Left hindlimb (tissue), 1 donor: ENCODE measurements around the gene KISS1.

Experiments
- DNase-seq: peaks from one replicate; pipeline ENCODE4 v3.0.0-alpha.2; 2018

Gene KISS1

DNA sequence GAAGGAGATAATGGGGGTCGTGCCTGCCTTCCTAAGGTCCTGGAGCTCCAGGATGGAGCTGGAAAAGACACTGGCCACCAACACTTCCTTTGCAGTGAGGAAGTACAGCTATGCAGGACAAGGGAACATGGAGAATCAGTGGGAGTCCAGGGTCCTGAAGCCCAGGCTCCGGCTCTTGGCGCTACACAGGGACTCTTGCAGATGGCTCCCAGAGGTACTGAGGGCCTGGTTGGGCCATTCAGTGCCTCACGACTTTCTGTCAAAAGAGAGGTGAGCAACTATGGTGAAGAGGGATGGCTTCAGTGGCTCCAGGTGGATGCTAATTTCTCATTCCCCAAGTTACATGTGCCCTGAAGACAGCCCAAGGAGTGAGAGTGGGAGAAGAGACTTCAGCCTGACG, 42.6 kb downstream of the KISS1 start:
- DNase-seq = no peak

- no peak for DNase-seq
Measured at GRCh38 chr1:204152310-204153044, 43.8 kb downstream of the KISS1 start.

GRCh38 chr1:204151552-204152309, 44.6 kb downstream of the KISS1 start, which contains the start of gene ETNK2:
Gene ETNK2 (minus strand): TSS chr1:204152044. CDS start chr1:204151852, 192 bp downstream.
- DNase-seq = peak; percentile 82

GRCh38 chr1:204150702-204151551, 45.4 kb downstream of the KISS1 start:
- peak; percentile 51 for DNase-seq

- no peak for DNase-seq
Measured at GRCh38 chr1:204149635-204150565, 46.4 kb downstream of the KISS1 start.

GRCh38 chr1:204149107-204149506, 47.2 kb downstream of the KISS1 start:
- DNase-seq = no peak

- DNase-seq = no peak
Measured at GRCh38 chr1:204147406-204148383, 48.6 kb downstream of the KISS1 start.

- no peak for DNase-seq
Measured at GRCh38 chr1:204146965-204147364, 49.3 kb downstream of the KISS1 start.

- DNase-seq = no peak
Measured at GRCh38 chr1:204146309-204146708, 50.0 kb downstream of the KISS1 start.

DNA sequence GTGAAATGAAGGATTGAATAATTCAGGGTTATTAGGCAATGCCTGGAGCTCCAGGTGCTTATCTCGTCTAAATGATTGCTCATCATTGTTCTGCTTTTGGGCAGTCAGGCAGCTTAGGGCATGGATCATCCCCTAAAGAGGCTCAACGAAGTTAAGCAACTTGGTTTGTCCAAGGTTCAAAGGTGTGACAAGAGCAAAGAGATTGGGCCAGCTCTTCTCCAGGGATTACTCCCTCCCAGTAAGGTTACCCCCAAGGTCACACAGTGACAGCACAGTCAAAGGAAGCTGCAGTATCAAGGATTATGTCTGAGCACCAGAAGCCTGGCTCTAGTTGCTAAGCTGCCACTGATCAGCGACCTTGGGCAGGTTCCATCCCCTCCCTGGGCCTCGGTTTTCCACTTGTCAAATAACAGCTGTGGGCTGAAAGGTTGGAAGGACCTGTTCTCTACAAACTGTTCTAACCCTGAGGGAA, 51.2 kb downstream of the KISS1 start:
- no peak for DNase-seq

DNA sequence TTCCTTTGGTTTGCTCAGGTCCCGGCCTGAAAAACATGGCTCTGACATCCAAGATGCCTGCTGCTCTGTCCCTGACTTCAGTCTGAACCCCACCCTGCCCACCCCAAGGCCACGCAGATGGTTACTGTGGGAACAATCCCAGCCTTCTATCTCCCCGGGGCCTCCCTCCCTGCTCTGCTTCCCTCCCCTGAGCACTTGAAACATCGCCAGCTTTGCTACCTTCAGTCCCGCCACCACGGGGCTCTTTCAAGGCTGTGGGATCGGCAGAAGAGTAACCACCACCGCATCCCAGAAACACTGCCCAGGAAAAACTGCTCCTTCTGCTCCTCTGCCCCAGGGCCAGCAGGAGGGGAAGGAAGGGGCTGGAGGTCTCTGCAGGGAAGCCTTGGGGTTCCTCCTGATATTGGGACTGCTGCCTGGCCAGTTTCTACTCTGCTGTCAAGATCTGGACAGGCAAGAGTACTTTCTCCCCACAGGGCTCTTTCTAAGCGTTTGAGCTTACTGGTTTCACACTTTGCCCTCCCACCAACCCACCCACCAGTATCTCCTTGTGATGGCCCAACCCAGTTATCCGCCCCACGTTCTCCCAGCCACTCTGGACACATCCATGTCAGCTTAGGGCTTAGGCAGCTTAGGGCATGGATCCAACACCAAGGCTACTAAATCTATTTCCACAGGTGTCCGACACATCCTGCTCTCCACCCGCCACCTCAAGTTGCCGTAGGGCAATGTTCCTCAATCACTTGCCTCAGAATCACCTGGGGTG, 52.8 kb downstream of the KISS1 start:
- DNase-seq = no peak

DNA sequence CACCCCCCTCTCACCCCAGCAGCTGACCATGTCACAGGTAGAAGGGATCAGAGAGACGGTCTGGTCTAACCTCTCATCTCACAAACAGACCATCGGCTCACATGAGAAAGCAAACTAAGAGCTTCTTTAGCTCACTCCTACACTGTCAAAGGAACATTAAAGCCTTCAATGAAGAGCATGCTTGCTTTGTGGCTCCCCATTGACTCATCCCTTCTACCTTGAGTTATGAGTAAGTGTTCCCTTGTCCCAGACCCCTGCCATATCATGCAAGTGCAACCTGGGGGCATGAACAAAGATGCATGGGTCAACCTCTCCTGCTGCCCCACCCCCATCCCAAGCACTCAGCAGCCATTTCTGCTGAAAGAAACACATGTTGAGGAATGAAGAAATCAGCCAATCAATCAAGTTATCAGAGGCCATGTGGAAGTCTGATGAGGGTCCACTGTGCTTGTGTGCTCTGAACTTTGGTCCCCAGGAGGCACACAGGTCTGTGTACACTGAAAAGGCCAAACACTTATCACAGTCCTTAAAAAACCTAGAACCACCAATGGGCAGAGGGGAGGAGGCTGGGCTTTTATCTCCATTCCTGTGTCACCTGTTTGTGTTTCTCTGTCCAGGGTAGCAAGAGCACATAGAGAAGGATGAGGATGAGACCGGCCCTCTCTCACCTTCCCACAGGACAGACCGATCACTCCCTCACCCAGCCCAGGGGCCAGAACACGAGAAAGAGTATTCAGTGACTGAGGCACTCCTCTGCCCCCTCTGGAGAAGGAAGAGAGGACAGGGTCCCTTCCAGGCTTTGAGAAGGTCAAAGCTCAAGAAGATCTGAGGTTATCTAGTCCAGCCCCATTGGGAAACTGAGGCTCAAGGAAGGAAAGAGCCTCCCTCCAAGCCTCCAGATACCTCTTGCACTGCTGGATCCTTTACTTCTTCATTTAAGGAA, 54.0 kb downstream of the KISS1 start:
- no peak for DNase-seq

GRCh38 chr1:204141131-204141530, 55.2 kb downstream of the KISS1 start:
- no peak for DNase-seq
